BE2C (cell line): ENCODE data around the gene CFAP298.
"Not testable (repeated sequence)": the region's sequence is repeated elsewhere in the genome, so short reads cannot be mapped to it uniquely, and the experiment has no call there.

Source experiments
- DNase-seq: peaks from one replicate; pipeline ENCODE4 v3.0.0-alpha.2; 2020
- H3K27me3 ChIP-seq: fragments of 250-450 bp; sonication (Bioruptor Pico); 2 replicates; pipeline ENCODE4 v1.5.1; 2020; ENCODE audit warnings: mild to moderate bottlenecking
- H3K36me3 ChIP-seq: fragments of 250-450 bp; sonication (Bioruptor Pico); 2 replicates; pipeline ENCODE4 v1.5.1; 2020; ENCODE audit warnings: mild to moderate bottlenecking
- H3K4me1 ChIP-seq: fragments of 250-450 bp; sonication (Bioruptor Pico); 2 replicates; pipeline ENCODE4 v1.5.1; 2020
- H3K4me3 ChIP-seq: 2 replicates; pipeline ENCODE4 v1.5.1; 2011; ENCODE audit warnings: low read depth, low read length
- H3K9me3 ChIP-seq: fragments of 250-450 bp; sonication (Bioruptor Pico); 2 replicates; pipeline ENCODE4 v1.5.1; 2020
- TF ChIP-seq, protein P1 (sequence below): IDR thresholded peaks from 2 replicates; pipeline ENCODE4 v1.5.1; 2012; ENCODE audit warnings: mild to moderate bottlenecking, low read depth, low read length

CFAP298 gene

DNA sequence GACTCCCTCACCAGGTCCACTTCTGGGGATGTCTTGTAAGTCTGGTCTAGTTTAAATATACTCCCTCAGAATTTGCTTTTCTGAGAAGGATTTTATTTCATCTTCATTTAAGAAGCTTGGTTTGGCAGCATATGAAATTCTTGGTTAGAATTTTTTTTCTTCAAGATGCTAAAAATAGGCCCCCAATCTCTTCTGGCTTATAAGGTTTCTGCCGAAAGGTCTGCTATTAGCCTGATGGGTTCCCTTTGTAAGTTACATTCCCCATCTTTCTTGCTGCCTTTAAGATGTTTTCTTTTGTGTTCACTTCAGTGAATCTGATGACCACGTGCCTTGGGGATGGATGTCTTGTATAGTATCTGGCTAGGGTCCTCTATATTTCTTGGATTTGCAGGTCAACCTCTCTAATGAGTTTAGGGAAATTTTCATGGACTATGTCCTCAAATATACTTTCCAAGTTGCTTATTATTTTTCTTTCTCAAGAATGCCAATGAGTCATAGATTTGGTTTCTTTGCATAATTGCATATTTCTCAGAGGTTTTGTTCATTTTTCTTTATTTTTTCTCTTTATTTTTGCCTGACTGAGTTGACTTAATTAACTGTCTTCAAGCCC lies 46.2 kb downstream of the CFAP298 start:
- H3K4me1 ChIP-seq = peaks cover 3% of the 10 kb centered on the region; the same call in 1 of the 2 replicates
- no peaks in the 10 kb centered on the region for H3K27me3 ChIP-seq
- no peak overlapping the region for H3K4me3 ChIP-seq
- H3K9me3 ChIP-seq = no peaks in the 10 kb centered on the region
- no peaks in the 10 kb centered on the region for H3K36me3 ChIP-seq
- TF ChIP-seq, protein P1, sequence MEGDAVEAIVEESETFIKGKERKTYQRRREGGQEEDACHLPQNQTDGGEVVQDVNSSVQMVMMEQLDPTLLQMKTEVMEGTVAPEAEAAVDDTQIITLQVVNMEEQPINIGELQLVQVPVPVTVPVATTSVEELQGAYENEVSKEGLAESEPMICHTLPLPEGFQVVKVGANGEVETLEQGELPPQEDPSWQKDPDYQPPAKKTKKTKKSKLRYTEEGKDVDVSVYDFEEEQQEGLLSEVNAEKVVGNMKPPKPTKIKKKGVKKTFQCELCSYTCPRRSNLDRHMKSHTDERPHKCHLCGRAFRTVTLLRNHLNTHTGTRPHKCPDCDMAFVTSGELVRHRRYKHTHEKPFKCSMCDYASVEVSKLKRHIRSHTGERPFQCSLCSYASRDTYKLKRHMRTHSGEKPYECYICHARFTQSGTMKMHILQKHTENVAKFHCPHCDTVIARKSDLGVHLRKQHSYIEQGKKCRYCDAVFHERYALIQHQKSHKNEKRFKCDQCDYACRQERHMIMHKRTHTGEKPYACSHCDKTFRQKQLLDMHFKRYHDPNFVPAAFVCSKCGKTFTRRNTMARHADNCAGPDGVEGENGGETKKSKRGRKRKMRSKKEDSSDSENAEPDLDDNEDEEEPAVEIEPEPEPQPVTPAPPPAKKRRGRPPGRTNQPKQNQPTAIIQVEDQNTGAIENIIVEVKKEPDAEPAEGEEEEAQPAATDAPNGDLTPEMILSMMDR = no peak
- no peak for DNase-seq

DNA sequence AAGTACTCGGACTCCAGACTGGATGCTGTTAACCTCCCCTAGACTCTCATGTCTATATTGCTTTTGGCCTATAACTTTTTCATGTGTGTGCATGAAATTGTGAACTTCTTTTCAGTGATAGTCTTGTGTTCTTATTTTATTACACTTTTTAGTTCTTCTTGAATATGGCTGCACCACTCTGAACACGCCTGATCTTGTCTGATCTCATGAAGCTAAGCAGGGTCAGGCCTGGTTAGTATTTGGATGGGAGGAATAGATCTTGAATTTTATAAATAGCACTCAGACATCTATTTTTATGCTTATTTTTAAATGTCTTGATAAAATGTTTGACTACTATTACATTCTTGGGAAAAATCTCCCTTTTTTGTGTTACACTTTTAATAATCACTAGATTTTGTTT lies 49.3 kb downstream of the CFAP298 start:
- no peaks in the 10 kb centered on the region for H3K4me1 ChIP-seq
- no peak for DNase-seq
- H3K27me3 ChIP-seq = no peaks in the 10 kb centered on the region
- TF ChIP-seq, protein P1 = no peak
- no peaks in the 10 kb centered on the region for H3K36me3 ChIP-seq
- H3K4me3 ChIP-seq = no peak overlapping the region
- H3K9me3 ChIP-seq = no peaks in the 10 kb centered on the region

DNA sequence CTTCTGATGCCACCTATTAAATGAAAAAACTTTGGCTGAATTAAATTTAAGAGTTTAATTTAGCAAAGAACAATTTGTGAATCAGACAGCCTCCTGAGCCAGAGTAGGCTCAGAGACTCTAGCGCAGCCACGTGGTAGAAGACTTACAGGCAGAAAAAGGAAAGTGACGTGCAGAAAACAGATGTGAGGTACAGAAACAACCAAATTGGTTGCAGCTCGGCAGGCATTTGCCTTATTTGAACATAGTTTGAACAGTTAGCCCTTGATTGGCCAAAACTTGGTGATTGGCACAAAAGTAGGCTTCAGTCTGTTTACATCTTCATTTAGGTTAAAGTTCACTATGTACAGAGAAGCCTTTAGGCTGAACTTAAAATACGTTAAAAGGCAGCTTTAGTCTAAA lies 49.8 kb downstream of the CFAP298 start:
- no peak overlapping the region for H3K4me3 ChIP-seq
- no peaks in the 10 kb centered on the region for H3K27me3 ChIP-seq
- TF ChIP-seq, protein P1 = peak; percentile 50
- no peaks in the 10 kb centered on the region for H3K9me3 ChIP-seq
- peak; percentile 19 for DNase-seq
- no peaks in the 10 kb centered on the region for H3K36me3 ChIP-seq
- H3K4me1 ChIP-seq = no peaks in the 10 kb centered on the region

DNA sequence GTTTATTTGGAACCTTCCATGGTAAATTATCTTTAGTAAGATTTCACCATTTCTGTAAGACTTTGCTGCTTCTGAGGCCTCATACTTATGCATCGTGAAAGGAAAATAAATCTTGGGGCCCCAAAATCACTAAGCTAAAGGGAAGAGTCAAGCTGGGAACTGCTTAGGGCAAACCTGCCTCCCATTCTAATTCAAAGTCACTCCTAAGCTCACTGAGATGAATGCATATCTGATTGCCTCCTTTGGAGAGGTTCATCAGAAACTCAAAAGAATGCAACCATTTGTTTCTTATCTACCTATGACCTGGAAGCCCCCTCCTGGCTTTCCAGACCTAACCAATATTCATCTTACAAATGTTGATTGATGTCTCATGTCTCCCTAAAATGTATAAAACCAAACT lies 50.7 kb downstream of the CFAP298 start:
- H3K4me1 ChIP-seq, H3K9me3 ChIP-seq, H3K4me3 ChIP-seq, DNase-seq, H3K36me3 ChIP-seq, H3K27me3 ChIP-seq: not testable (repeated sequence)

DNA sequence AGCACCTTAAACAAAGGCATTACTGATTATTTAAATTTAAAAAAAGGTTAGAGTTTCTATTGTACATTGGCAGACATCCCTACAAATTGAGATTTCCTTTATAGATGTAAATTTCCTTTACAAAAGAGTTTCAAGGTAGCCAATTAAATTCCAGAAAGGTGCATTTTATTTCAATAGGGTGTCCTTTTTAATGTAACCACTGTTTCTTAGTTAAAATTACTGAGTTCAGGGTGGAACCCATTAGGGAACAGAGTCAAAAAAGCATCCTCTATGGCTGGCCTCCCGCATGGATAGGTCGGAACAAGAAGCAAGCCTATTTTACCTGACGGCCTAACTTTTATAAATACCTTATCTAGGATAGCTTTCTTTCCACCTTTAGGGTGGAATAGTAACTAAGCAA lies 51.3 kb downstream of the CFAP298 start:
- Histone ChIP-seq H3K4me3 (no peak overlapping the region), H3K9me3 (no peaks in the 10 kb centered on the region), H3K36me3 (no peaks in the 10 kb centered on the region), H3K4me1 (no peaks in the 10 kb centered on the region), H3K27me3 (peaks cover 3% of the 10 kb centered on the region; the same call in 1 of the 2 replicates)
- DNase-seq = no peak
- TF ChIP-seq, protein P1 = no peak

DNA sequence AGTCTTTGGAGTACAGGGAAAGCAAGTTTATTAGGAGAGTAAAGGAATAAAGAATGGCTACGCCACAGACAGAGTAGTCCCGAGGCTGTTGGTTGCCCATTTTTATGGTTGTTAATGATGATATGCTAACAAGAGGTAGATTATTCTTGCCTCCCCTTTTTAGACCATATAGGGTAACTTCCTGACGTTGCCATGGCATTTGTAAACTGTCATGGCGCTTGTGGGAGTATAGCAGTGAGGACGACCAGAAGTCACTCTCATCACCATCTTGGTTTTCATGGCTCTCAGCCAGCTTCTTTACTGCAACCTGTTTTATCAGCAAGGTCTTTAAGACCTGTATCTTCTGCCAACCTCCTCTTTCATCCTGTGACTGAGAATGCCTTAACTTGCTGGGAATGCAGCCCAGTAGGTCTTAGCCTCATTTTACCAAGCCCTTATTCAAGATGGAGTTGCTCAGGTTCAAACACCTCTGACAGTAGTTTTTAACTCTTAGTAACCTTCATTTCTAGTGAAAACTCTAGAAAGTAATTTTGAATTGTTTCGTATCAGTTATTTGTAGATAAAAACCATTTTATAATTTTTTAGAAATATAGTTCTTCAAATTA lies 53.1 kb downstream of the CFAP298 start:
- H3K27me3 ChIP-seq = peaks cover 3% of the 10 kb centered on the region; the same call in 1 of the 2 replicates
- H3K4me1 ChIP-seq = no peaks in the 10 kb centered on the region
- no peak for DNase-seq
- no peaks in the 10 kb centered on the region for H3K36me3 ChIP-seq
- TF ChIP-seq, protein P1 = no peak
- H3K9me3 ChIP-seq = no peaks in the 10 kb centered on the region
- no peak overlapping the region for H3K4me3 ChIP-seq
